ENCODE results near the gene VAC14. TPM values are rescaled to one million over a fixed set of nuclear protein-coding genes. Genes with fewer than 3 reads are reported as not detected.

Gene VAC14
- total RNA-seq, 1 experiment from 2014 or later = 35.3 TPM

GRCh38 chr16:70809392-70810060 lies 8.6 kb upstream of the VAC14 start (continued):
- TF ChIP-seq EGR1 (IDR thresholded peaks at IDR 0.05; ENCODE audit: low read depth) = no peak
- no peak for TF ChIP-seq POLR2A (IDR thresholded peaks at IDR 0.05; ENCODE audit: borderline replicate concordance, extremely low read depth, insufficient read depth, insufficient read length)
- no peak for TF ChIP-seq POLR2AphosphoS5 (IDR thresholded peaks at IDR 0.05; ENCODE audit: low read depth, low read length)

DNA sequence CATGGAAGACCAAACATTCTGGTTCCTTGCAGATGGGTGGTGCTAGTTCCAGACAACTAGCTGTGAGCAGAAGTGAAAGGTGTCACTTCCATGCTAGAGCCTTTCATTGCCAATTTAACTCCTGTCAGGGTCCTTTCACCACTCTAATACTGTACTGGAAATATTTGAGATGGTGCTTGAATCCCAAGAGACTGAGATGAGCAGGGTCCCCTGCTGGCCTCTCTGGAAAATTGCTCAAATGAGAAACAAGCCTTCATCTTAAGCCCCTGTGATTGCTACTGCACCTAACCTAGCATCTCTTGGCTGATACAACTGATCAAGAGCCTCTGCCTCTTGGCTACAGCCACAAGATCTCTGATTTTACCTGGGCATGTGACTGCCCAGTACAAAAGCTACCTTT lies 7.4 kb upstream of the VAC14 start:
- Histone ChIP-seq H3K9me3 (ENCODE audit: control insufficient read depth in 1 of 2, insufficient read depth in 1 of 2, low read depth in 1 of 2, low read length in 2 of 2) (peaks cover 0 to 9% of the 10 kb centered on the region in 2 experiments; a peak in 1 of 4 replicates), H3K4me3 (replicated peaks in 1 of 2; ENCODE audit: low read depth in 1 of 2, low read length in 2 of 2) (no peak overlapping the region), H3K9me2 (ENCODE audit: insufficient read depth) (no peaks in the 10 kb centered on the region), H4K20me1 (ENCODE audit: insufficient read depth) (no peaks in the 10 kb centered on the region; the same call in 1 of the 2 replicates), H3K9ac (ENCODE audit: low read length) (no peak overlapping the region), H3K27me3 (ENCODE audit: insufficient read depth, low read length) (peaks cover 17% of the 10 kb centered on the region; the same call in 1 of the 2 replicates), H3K79me2 (ENCODE audit: insufficient read depth, low read length) (no peaks in the 10 kb centered on the region), H3K4me1 (ENCODE audit: control insufficient read depth in 1 of 2, insufficient read depth in 2 of 2, low read length in 2 of 2) (no peaks in the 10 kb centered on the region), H3K36me3 (ENCODE audit: control insufficient read depth in 1 of 2, insufficient read depth in 2 of 2, low read length in 2 of 2) (no peaks in the 10 kb centered on the region), H3K27ac (ENCODE audit: low read depth, low read length) (no peak overlapping the region), H3K4me2 (ENCODE audit: low read length) (no peak overlapping the region), H2AFZ (ENCODE audit: low read depth, low read length, poor library complexity, severe bottlenecking) (no peak overlapping the region)
- DNase-seq (ENCODE audit: low read depth, low spot score) = no peak
- RAD21 ChIA-PET (ENCODE audit: low non-redundant PET in 1 of 2, low total read pairs in 2 of 2, uncharacterized antibody in 2 of 2, unreplicated experiment in 2 of 2) = no interaction called here
- TF ChIP-seq, protein P1, sequence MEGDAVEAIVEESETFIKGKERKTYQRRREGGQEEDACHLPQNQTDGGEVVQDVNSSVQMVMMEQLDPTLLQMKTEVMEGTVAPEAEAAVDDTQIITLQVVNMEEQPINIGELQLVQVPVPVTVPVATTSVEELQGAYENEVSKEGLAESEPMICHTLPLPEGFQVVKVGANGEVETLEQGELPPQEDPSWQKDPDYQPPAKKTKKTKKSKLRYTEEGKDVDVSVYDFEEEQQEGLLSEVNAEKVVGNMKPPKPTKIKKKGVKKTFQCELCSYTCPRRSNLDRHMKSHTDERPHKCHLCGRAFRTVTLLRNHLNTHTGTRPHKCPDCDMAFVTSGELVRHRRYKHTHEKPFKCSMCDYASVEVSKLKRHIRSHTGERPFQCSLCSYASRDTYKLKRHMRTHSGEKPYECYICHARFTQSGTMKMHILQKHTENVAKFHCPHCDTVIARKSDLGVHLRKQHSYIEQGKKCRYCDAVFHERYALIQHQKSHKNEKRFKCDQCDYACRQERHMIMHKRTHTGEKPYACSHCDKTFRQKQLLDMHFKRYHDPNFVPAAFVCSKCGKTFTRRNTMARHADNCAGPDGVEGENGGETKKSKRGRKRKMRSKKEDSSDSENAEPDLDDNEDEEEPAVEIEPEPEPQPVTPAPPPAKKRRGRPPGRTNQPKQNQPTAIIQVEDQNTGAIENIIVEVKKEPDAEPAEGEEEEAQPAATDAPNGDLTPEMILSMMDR (IDR thresholded peaks at IDR 0.05 in 2 of 3, conservative IDR thresholded peaks at IDR 0.05 in 1 of 3; ENCODE audit: borderline replicate concordance in 1 of 3, insufficient read depth in 1 of 3, low read depth in 2 of 3, low read length in 2 of 3) = peak in 2 of 3 experiments; percentile 48 to 50; a peak in 4 of 6 replicates
- TF ChIP-seq POLR2A (IDR thresholded peaks at IDR 0.05; ENCODE audit: borderline replicate concordance, extremely low read depth, insufficient read depth, insufficient read length) = no peak
- CTCF ChIA-PET = no interaction called here
- no TSS peak for BruUV-seq (replicated peaks)
- ATAC-seq = peak; percentile 84
- intact Hi-C loops (cut with micrococcal nuclease) = no loop called here
- POLR2A ChIA-PET = no interaction called here
